SU-DHL-6 (cell line): ENCODE results near the gene PINK1.

ENCODE experiments used
- CTCF ChIP-seq: fragments of 200-600 bp; sonication (generic); IDR thresholded peaks from one replicate; pipeline ENCODE4 v1.5.1; 2017; ENCODE audit warnings: antibody characterized with exemption, mild to moderate bottlenecking, low read length, moderate library complexity; ENCODE audit not compliant: insufficient read depth, poor library complexity, severe bottlenecking
- EZH2phosphoT487 ChIP-seq: fragments of 200-600 bp; sonication (generic), shearing (Covaris generic); conservative IDR thresholded peaks from 2 replicates; pipeline ENCODE4 v1.6.1; 2018; ENCODE audit warnings: mild to moderate bottlenecking, antibody characterized with exemption, low read length, moderate library complexity, mixed read lengths

- TF ChIP-seq CTCF = no peak
- TF ChIP-seq EZH2phosphoT487 = no peak
Observed at GRCh38 chr1:20626524-20626923, 6.7 kb upstream of the PINK1 start.
